Ovary (tissue), 3 donors: ENCODE results near the gene WDR41.

Experiments used
- POLR2A ChIP-seq: fragments of 450-650 bp; IDR thresholded peaks from one replicate; pipeline ENCODE4 v1.6.1; 2017; ENCODE audit warnings: antibody characterized with exemption, mild to moderate bottlenecking, moderate library complexity
- TF ChIP-seq, protein P1 (sequence below), 3 donors: fragments of 450-650 bp in 2 of 3; fragments of 200-600 bp in 1 of 3; IDR thresholded peaks; one replicate each; pipeline versions ENCODE4 v1.5.1 to v1.8.0; 2016 to 2022; ENCODE audit warnings: antibody characterized with exemption in 3 of 3, mild to moderate bottlenecking in 1 of 3
- donor health status: DM: no; HTN: no; CAD: no.

DNA sequence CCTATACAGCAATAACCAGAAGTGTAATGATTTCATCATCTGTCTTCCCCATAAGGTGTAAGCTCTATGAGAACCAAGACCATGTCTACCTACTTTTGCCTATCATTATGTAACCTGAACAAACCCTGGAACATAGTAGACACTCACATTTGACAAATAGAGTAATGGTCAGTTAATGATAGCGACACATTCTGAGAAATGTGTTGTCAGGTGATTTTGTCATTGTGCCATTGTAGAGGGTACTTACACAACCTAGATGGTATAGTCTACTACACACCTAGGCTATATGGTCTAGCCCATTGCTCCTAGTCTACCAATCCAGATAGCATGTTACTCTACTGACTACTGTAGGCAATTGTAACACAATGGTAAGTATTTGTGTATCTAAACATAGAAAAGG lies 22.3 kb upstream of the WDR41 start:
- TF ChIP-seq, protein P1, sequence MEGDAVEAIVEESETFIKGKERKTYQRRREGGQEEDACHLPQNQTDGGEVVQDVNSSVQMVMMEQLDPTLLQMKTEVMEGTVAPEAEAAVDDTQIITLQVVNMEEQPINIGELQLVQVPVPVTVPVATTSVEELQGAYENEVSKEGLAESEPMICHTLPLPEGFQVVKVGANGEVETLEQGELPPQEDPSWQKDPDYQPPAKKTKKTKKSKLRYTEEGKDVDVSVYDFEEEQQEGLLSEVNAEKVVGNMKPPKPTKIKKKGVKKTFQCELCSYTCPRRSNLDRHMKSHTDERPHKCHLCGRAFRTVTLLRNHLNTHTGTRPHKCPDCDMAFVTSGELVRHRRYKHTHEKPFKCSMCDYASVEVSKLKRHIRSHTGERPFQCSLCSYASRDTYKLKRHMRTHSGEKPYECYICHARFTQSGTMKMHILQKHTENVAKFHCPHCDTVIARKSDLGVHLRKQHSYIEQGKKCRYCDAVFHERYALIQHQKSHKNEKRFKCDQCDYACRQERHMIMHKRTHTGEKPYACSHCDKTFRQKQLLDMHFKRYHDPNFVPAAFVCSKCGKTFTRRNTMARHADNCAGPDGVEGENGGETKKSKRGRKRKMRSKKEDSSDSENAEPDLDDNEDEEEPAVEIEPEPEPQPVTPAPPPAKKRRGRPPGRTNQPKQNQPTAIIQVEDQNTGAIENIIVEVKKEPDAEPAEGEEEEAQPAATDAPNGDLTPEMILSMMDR (IDR thresholded peaks at IDR 0.05), result no peak
- no peak for TF ChIP-seq POLR2A
